NT2/D1 (cell line): Measurements from ENCODE around the gene SLC16A1.

Experiments
- DNase-seq: peaks from one replicate; pipeline ENCODE4 v3.0.0-alpha.2; 2011; ENCODE audit warnings: low read depth, low spot score
- H3K27me3 ChIP-seq: 2 replicates; pipeline ENCODE4 v1.6.0; 2011; ENCODE audit warnings: mild to moderate bottlenecking; ENCODE audit not compliant: insufficient read length, insufficient read depth
- H3K36me3 ChIP-seq: 2 replicates; pipeline ENCODE4 v1.6.1; 2011; ENCODE audit warnings: mild to moderate bottlenecking, low read length, mixed read lengths; ENCODE audit not compliant: insufficient read depth, insufficient read length
- H3K4me1 ChIP-seq: 2 replicates; pipeline ENCODE4 v1.5.1; 2011; ENCODE audit not compliant: insufficient read depth, insufficient read length
- H3K4me3 ChIP-seq: 2 replicates; pipeline ENCODE4 v1.5.1; 2011; ENCODE audit warnings: low read depth; ENCODE audit not compliant: insufficient read length
- H3K9ac ChIP-seq: 2 replicates; pipeline ENCODE4 v1.6.0; 2011; ENCODE audit warnings: low read depth; ENCODE audit not compliant: insufficient read length
- H3K9me3 ChIP-seq: 2 replicates; pipeline ENCODE4 v1.5.1; 2011; ENCODE audit warnings: mild to moderate bottlenecking, low read length; ENCODE audit not compliant: insufficient read depth
- SUZ12 ChIP-seq: IDR thresholded peaks from 2 replicates; pipeline ENCODE4 v1.6.1; 2011; ENCODE audit not compliant: insufficient read length, insufficient read depth; ENCODE audit errors: extremely low read depth
- YY1 ChIP-seq: IDR thresholded peaks from 2 replicates; pipeline ENCODE4 v1.6.1; 2011; ENCODE audit not compliant: insufficient read length, insufficient read depth
- ZNF274 ChIP-seq: IDR thresholded peaks from 2 replicates; pipeline ENCODE4 v1.6.1; 2011; ENCODE audit warnings: mild to moderate bottlenecking, low read depth, low read length

The SLC16A1 gene

DNA sequence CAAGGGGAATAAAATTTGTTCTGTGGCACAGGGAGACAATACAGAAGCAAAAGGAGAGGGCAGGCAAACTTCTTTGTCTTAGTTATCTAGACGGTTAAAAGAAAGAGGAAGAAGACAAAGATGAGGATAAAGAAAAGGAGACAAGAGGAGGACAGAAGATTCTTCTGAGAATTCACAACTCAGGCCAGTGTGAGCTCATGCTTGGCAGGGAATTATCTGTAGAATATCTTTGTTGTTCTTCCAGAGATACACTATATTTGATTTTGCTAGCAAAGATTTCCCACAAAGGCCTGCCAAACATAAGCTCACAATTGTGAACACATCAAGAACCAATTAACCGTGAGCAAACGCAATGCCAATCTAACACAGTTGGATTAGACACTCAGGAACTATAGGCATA is 21.4 kb downstream of the SLC16A1 start:
- H3K4me3 ChIP-seq: no peak overlapping the region
- H3K27me3 ChIP-seq: no peaks in the 10 kb centered on the region
- H3K9me3 ChIP-seq: no peaks in the 10 kb centered on the region
- H3K4me1 ChIP-seq: no peaks in the 10 kb centered on the region
- no peak overlapping the region for H3K9ac ChIP-seq
- TF ChIP-seq YY1: no peak
- no peak for TF ChIP-seq SUZ12
- no peak for DNase-seq
- H3K36me3 ChIP-seq: peaks cover 20% of the 10 kb centered on the region

DNA sequence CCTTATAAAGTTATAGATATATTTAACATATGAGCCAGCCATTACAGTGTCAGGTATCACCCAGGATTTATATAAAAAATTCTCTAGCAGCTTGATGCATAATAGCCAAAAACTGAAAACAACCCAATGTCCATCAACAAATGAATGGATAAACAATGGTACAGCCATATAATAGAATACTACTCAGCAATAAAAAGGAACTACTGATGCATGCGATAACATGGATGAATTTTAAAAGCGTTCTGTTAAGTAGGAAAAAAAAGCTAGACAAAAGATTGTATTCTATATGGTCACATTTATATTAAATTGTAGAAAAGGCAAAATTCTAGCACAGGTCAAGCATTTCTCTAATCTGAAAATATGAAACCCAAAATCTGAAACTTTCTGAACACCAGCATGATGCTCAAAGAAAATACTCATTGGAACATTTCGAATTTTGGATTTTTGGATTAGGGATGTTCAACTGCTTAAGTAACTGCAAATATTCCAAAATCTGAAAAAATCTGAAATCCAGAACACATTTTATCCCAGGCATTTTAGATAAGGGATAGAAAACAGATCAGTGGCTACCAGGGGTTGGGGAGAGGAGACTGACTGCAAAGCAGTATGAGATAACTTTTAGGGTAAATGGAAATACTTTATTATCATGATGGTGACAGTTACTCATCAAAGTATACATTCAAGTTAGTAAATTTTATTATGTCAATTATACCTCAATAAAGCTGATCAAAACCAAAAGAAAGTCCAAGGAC is 22.0 kb downstream of the SLC16A1 start:
- H3K9ac ChIP-seq: no peak overlapping the region
- H3K36me3 ChIP-seq: peaks cover 20% of the 10 kb centered on the region
- no peak for DNase-seq
- no peaks in the 10 kb centered on the region for H3K9me3 ChIP-seq
- H3K27me3 ChIP-seq: no peaks in the 10 kb centered on the region
- H3K4me3 ChIP-seq: no peak overlapping the region
- TF ChIP-seq SUZ12 (no peak), ZNF274 (no peak), YY1 (no peak)
- no peaks in the 10 kb centered on the region for H3K4me1 ChIP-seq

- no peak overlapping the region for H3K4me3 ChIP-seq
- no peak for DNase-seq
- H3K4me1 ChIP-seq: no peaks in the 10 kb centered on the region
- H3K27me3 ChIP-seq: no peaks in the 10 kb centered on the region
- TF ChIP-seq ZNF274 (no peak), SUZ12 (no peak), YY1 (no peak)
- peaks cover 58% of the 10 kb centered on the region for H3K36me3 ChIP-seq
- H3K9me3 ChIP-seq: no peaks in the 10 kb centered on the region
- no peak overlapping the region for H3K9ac ChIP-seq
Measured at GRCh38 chr1:112929979-112930378, 26.0 kb downstream of the SLC16A1 start.

DNA sequence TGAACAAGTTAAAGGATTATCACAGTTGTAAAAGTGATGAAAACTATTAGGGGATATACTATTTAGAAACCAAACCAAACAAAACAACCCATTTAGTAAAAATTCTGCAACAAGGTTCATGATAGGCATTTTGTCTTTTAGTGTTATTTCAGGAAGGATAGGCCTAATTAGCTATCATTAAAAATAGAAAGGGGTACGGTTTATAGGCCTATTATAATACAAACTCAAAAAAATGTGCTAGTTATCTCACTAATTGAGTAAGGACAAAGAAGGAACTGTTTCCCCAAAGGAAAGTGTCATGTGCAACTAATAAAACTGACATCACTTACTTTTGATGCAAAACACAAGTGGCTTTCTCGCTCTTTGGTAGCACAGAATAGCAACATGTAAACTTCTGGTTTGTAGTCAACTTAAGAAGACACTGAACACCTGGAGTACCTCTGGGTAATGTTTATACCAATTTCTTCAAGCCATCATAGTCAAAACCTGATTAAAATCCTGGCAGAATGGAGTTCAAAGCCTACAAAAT is 28.5 kb downstream of the SLC16A1 start:
- TF ChIP-seq ZNF274 (no peak), YY1 (no peak), SUZ12 (no peak)
- Histone ChIP-seq H3K9me3 (no peaks in the 10 kb centered on the region), H3K27me3 (no peaks in the 10 kb centered on the region), H3K4me1 (peaks cover 11% of the 10 kb centered on the region), H3K9ac (no peak overlapping the region), H3K4me3 (no peak overlapping the region), H3K36me3 (peaks cover 80% of the 10 kb centered on the region)
- DNase-seq: no peak

DNA sequence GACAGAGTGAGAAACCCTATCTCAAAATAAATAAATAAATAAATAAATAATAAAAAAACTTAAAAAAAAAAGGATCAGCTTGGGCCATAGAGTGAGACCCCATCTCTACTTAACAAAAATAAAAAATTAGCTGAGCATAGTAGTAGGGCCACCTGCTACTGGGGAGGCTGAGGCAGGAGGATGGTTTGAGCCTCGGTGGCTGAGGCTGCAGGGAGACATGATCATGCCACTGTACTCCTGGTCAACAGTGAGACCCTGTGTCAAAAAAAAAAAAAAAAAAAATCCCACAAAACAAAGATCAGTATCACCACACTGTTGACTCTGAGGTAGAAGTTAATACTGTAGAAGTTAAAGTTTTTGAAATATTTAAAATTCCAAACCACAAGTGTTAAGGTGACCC is 29.1 kb downstream of the SLC16A1 start:
- no peak for TF ChIP-seq YY1
- TF ChIP-seq ZNF274: no peak
- no peak for TF ChIP-seq SUZ12
- Histone ChIP-seq H3K4me3 (no peak overlapping the region), H3K27me3 (no peaks in the 10 kb centered on the region), H3K4me1 (peaks cover 11% of the 10 kb centered on the region), H3K9me3 (no peaks in the 10 kb centered on the region), H3K9ac (no peak overlapping the region), H3K36me3 (peaks cover 82% of the 10 kb centered on the region)
- no peak for DNase-seq

- TF ChIP-seq ZNF274 (no peak), YY1 (no peak), SUZ12 (no peak)
- Histone ChIP-seq H3K36me3 (peaks cover 95% of the 10 kb centered on the region), H3K27me3 (no peaks in the 10 kb centered on the region), H3K9ac (no peak overlapping the region), H3K4me1 (peaks cover 11% of the 10 kb centered on the region), H3K4me3 (no peak overlapping the region), H3K9me3 (no peaks in the 10 kb centered on the region)
- DNase-seq: no peak
Measured at GRCh38 chr1:112925015-112925414, 31.0 kb downstream of the SLC16A1 start.

DNA sequence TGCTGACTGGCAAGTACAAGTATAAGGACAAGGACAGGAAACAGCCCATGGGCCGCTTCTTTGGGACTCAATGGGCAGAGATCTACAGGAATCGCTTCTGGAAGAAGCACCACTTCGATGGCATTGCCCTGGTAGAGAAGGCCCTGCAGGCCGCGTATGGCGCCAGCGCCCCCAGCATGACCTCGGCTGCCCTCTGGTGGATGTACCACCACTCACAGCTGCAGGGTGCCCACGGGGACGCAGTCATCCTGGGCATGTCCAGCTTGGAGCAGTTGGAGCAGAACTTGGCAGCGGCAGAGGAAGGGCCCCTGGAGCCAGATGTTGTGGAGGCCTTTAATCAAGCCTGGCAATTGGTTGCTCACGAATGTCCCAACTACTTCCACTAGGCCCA is 32.0 kb downstream of the SLC16A1 start:
- Histone ChIP-seq H3K4me1 (peaks cover 11% of the 10 kb centered on the region), H3K4me3 (no peak overlapping the region), H3K27me3 (no peaks in the 10 kb centered on the region), H3K9me3 (no peaks in the 10 kb centered on the region), H3K9ac (no peak overlapping the region), H3K36me3 (peaks cover 94% of the 10 kb centered on the region)
- no peak for TF ChIP-seq ZNF274
- no peak for TF ChIP-seq YY1
- TF ChIP-seq SUZ12: no peak
- no peak for DNase-seq
